ENCODE results near the gene HID1. TPM values are rescaled to one million over a fixed set of nuclear protein-coding genes. Genes with fewer than 3 reads are reported as not detected.
"Not testable (repeated sequence)": the region's sequence is repeated elsewhere in the genome, so short reads cannot be mapped to it uniquely, and the experiment has no call there.

The HID1 gene
- total and polyA plus RNA-seq, 4 donors, result 6.1 to 32.6 (median 9.3) TPM

- H3K27ac ChIP-seq (ENCODE audit: low read depth in 1 of 2, low read length in 2 of 2), result no peak overlapping the region
- no peaks in the 10 kb centered on the region for H3K36me3 ChIP-seq (ENCODE audit: control insufficient read depth in 1 of 2, insufficient read depth in 2 of 2, low read length in 1 of 2)
- no peaks in the 10 kb centered on the region for H3K9me3 ChIP-seq (ENCODE audit: control insufficient read depth, low read length)
- 59 to 71% methylated on average over 6 of the region's 6 CpGs for WGBS, 2 donors
- no peak for ATAC-seq (ENCODE audit: low FRiP score)
- no peaks in the 10 kb centered on the region for H3K27me3 ChIP-seq (ENCODE audit: control insufficient read depth in 1 of 2, insufficient read depth in 2 of 2, low read length in 1 of 2)
- H3K4me1 ChIP-seq (ENCODE audit: control insufficient read depth in 1 of 2, insufficient read depth in 2 of 2, low read length in 2 of 2), result no peaks in the 10 kb centered on the region
- DNase-seq, result no peak
- no peak overlapping the region for H3K4me3 ChIP-seq (ENCODE audit: low read length in 2 of 2)
- intact Hi-C loops (cut with DNase I), result no loop called here
Measured at GRCh38 chr17:74920642-74921025, 51.9 kb downstream of the HID1 start.

- WGBS, 2 donors, result 77 to 82% methylated on average over 27 of the region's 27 CpGs
- no peaks in the 10 kb centered on the region for H3K36me3 ChIP-seq (ENCODE audit: control insufficient read depth in 1 of 2, insufficient read depth in 2 of 2, low read length in 1 of 2)
- intact Hi-C loops (cut with DNase I), result no loop called here
- no peaks in the 10 kb centered on the region for H3K27me3 ChIP-seq (ENCODE audit: control insufficient read depth in 1 of 2, insufficient read depth in 2 of 2, low read length in 1 of 2)
- no peaks in the 10 kb centered on the region for H3K4me1 ChIP-seq (ENCODE audit: control insufficient read depth in 1 of 2, insufficient read depth in 2 of 2, low read length in 2 of 2)
- no peak overlapping the region for H3K4me3 ChIP-seq (ENCODE audit: low read length in 2 of 2)
- H3K9me3 ChIP-seq (ENCODE audit: control insufficient read depth, low read length), result no peaks in the 10 kb centered on the region
- DNase-seq, result no peak
- no peak for ATAC-seq (ENCODE audit: low FRiP score)
- H3K27ac ChIP-seq (ENCODE audit: low read depth in 1 of 2, low read length in 2 of 2), result no peak overlapping the region
Measured at GRCh38 chr17:74920306-74920620, 52.3 kb downstream of the HID1 start.

- no peak for DNase-seq
- H3K27me3 ChIP-seq (ENCODE audit: control insufficient read depth in 1 of 2, insufficient read depth in 2 of 2, low read length in 1 of 2), result no peaks in the 10 kb centered on the region
- no peaks in the 10 kb centered on the region for H3K9me3 ChIP-seq (ENCODE audit: control insufficient read depth, low read length)
- H3K36me3 ChIP-seq (ENCODE audit: control insufficient read depth in 1 of 2, insufficient read depth in 2 of 2, low read length in 1 of 2), result no peaks in the 10 kb centered on the region
- no peak for ATAC-seq (ENCODE audit: low FRiP score)
- no peak overlapping the region for H3K27ac ChIP-seq (ENCODE audit: low read depth in 1 of 2, low read length in 2 of 2)
- 66 to 70% methylated on average over 67 of the region's 67 CpGs for WGBS, 2 donors
- H3K4me1 ChIP-seq (ENCODE audit: control insufficient read depth in 1 of 2, insufficient read depth in 2 of 2, low read length in 2 of 2), result no peaks in the 10 kb centered on the region
- H3K4me3 ChIP-seq (ENCODE audit: low read length in 2 of 2), result no peak overlapping the region
- intact Hi-C loops (cut with DNase I), result no loop called here
Measured at GRCh38 chr17:74919440-74920305, 52.9 kb downstream of the HID1 start.

GRCh38 chr17:74918906-74919305 lies 53.7 kb downstream of the HID1 start:
- DNase-seq, result no peak
- no peaks in the 10 kb centered on the region for H3K36me3 ChIP-seq (ENCODE audit: control insufficient read depth in 1 of 2, insufficient read depth in 2 of 2, low read length in 1 of 2)
- intact Hi-C loops (cut with DNase I), result no loop called here
- no peaks in the 10 kb centered on the region for H3K4me1 ChIP-seq (ENCODE audit: control insufficient read depth in 1 of 2, insufficient read depth in 2 of 2, low read length in 2 of 2)
- H3K27ac ChIP-seq (ENCODE audit: low read depth in 1 of 2, low read length in 2 of 2), result no peak overlapping the region
- H3K9me3 ChIP-seq (ENCODE audit: control insufficient read depth, low read length), result no peaks in the 10 kb centered on the region
- no peak for ATAC-seq (ENCODE audit: low FRiP score)
- 89 to 96% methylated on average over 5 of the region's 5 CpGs for WGBS, 2 donors
- no peaks in the 10 kb centered on the region for H3K27me3 ChIP-seq (ENCODE audit: control insufficient read depth in 1 of 2, insufficient read depth in 2 of 2, low read length in 1 of 2)
- H3K4me3 ChIP-seq (ENCODE audit: low read length in 2 of 2), result no peak overlapping the region

GRCh38 chr17:74917430-74917829 lies 55.1 kb downstream of the HID1 start:
- Histone ChIP-seq H3K4me1 (ENCODE audit: control insufficient read depth in 1 of 2, insufficient read depth in 2 of 2, low read length in 2 of 2) (no peaks in the 10 kb centered on the region), H3K36me3 (ENCODE audit: control insufficient read depth in 1 of 2, insufficient read depth in 2 of 2, low read length in 1 of 2) (no peaks in the 10 kb centered on the region), H3K9me3 (ENCODE audit: control insufficient read depth, low read length) (no peaks in the 10 kb centered on the region), H3K27me3 (ENCODE audit: control insufficient read depth in 1 of 2, insufficient read depth in 2 of 2, low read length in 1 of 2) (no peaks in the 10 kb centered on the region), H3K4me3 (ENCODE audit: low read length in 2 of 2) (no peak overlapping the region), H3K27ac (ENCODE audit: low read depth in 1 of 2, low read length in 2 of 2) (no peak overlapping the region)
- intact Hi-C loops (cut with DNase I), result no loop called here
- no peak for ATAC-seq (ENCODE audit: low FRiP score)
- 74 to 76% methylated on average over 10 of the region's 10 CpGs for WGBS, 2 donors
- DNase-seq, result no peak

- ATAC-seq (ENCODE audit: low FRiP score) (no peak), DNase-seq (no peak)
- intact Hi-C loops (cut with DNase I), result no loop called here
- H3K4me1 ChIP-seq (ENCODE audit: control insufficient read depth in 1 of 2, insufficient read depth in 2 of 2, low read length in 2 of 2), result no peaks in the 10 kb centered on the region
- H3K36me3 ChIP-seq (ENCODE audit: control insufficient read depth in 1 of 2, insufficient read depth in 2 of 2, low read length in 1 of 2), result no peaks in the 10 kb centered on the region
- H3K9me3 ChIP-seq (ENCODE audit: control insufficient read depth, low read length), result no peaks in the 10 kb centered on the region
- 92 to 94% methylated on average over 11 of the region's 11 CpGs for WGBS, 2 donors
- no peak overlapping the region for H3K4me3 ChIP-seq (ENCODE audit: low read length in 2 of 2)
- no peak overlapping the region for H3K27ac ChIP-seq (ENCODE audit: low read depth in 1 of 2, low read length in 2 of 2)
- no peaks in the 10 kb centered on the region for H3K27me3 ChIP-seq (ENCODE audit: control insufficient read depth in 1 of 2, insufficient read depth in 2 of 2, low read length in 1 of 2)
Measured at GRCh38 chr17:74916851-74917199, 55.7 kb downstream of the HID1 start.

GRCh38 chr17:74916136-74916850 lies 56.3 kb downstream of the HID1 start:
- Histone ChIP-seq H3K4me3 (ENCODE audit: low read length in 2 of 2) (no peak overlapping the region), H3K36me3 (ENCODE audit: control insufficient read depth in 1 of 2, insufficient read depth in 2 of 2, low read length in 1 of 2) (no peaks in the 10 kb centered on the region), H3K4me1 (ENCODE audit: control insufficient read depth in 1 of 2, insufficient read depth in 2 of 2, low read length in 2 of 2) (no peaks in the 10 kb centered on the region), H3K27me3 (ENCODE audit: control insufficient read depth in 1 of 2, insufficient read depth in 2 of 2, low read length in 1 of 2) (no peaks in the 10 kb centered on the region), H3K9me3 (ENCODE audit: control insufficient read depth, low read length) (no peaks in the 10 kb centered on the region), H3K27ac (ENCODE audit: low read depth in 1 of 2, low read length in 2 of 2) (no peak overlapping the region)
- intact Hi-C loops (cut with DNase I), result no loop called here
- ATAC-seq (ENCODE audit: low FRiP score), result no peak
- DNase-seq, result no peak
- 86 to 87% methylated on average over 12 to 13 of the region's 13 CpGs for WGBS, 2 donors

GRCh38 chr17:74911423-74911822 lies 61.1 kb downstream of the HID1 start:
- H3K36me3 ChIP-seq (ENCODE audit: control insufficient read depth in 1 of 2, insufficient read depth in 2 of 2, low read length in 1 of 2); H3K4me3 ChIP-seq (ENCODE audit: low read length in 2 of 2); H3K27ac ChIP-seq (ENCODE audit: low read depth in 1 of 2, low read length in 2 of 2); H3K27me3 ChIP-seq (ENCODE audit: control insufficient read depth in 1 of 2, insufficient read depth in 2 of 2, low read length in 1 of 2); H3K4me1 ChIP-seq (ENCODE audit: control insufficient read depth in 1 of 2, insufficient read depth in 2 of 2, low read length in 2 of 2); intact Hi-C loops (cut with DNase I); ATAC-seq (ENCODE audit: low FRiP score); DNase-seq; H3K9me3 ChIP-seq (ENCODE audit: control insufficient read depth, low read length): not testable (repeated sequence)
- WGBS, 2 donors, result 68 to 76% methylated on average over 8 of the region's 8 CpGs

GRCh38 chr17:74909097-74909496 lies 63.5 kb downstream of the HID1 start:
- H3K27me3 ChIP-seq (ENCODE audit: control insufficient read depth in 1 of 2, insufficient read depth in 2 of 2, low read length in 1 of 2); H3K4me1 ChIP-seq (ENCODE audit: control insufficient read depth in 1 of 2, insufficient read depth in 2 of 2, low read length in 2 of 2); H3K4me3 ChIP-seq (ENCODE audit: low read length in 2 of 2); H3K9me3 ChIP-seq (ENCODE audit: control insufficient read depth, low read length); ATAC-seq (ENCODE audit: low FRiP score); intact Hi-C loops (cut with DNase I); H3K36me3 ChIP-seq (ENCODE audit: control insufficient read depth in 1 of 2, insufficient read depth in 2 of 2, low read length in 1 of 2); H3K27ac ChIP-seq (ENCODE audit: low read depth in 1 of 2, low read length in 2 of 2); DNase-seq: not testable (repeated sequence)
- WGBS, 2 donors, result 70 to 72% methylated on average over 4 of the region's 4 CpGs

Data from aorta (tissue), 5 donors.